LNCaP clone FGC (cell line): ENCODE results near the gene TWIST2.

Experiments used
- DNase-seq: peaks from one replicate; pipeline ENCODE4 v3.0.0-alpha.2; 2011; ENCODE audit warnings: low read depth
- H3K4me3 ChIP-seq: 2 replicates; pipeline ENCODE4 v1.5.1; 2011; ENCODE audit warnings: mild to moderate bottlenecking, low read depth, low read length, control low read depth
- TF ChIP-seq, protein P1 (sequence below): IDR thresholded peaks from 2 replicates; pipeline ENCODE4 v1.5.1; 2012; ENCODE audit warnings: mild to moderate bottlenecking; ENCODE audit not compliant: control insufficient read depth, insufficient read depth; ENCODE audit errors: extremely low read depth

TWIST2 gene

DNA sequence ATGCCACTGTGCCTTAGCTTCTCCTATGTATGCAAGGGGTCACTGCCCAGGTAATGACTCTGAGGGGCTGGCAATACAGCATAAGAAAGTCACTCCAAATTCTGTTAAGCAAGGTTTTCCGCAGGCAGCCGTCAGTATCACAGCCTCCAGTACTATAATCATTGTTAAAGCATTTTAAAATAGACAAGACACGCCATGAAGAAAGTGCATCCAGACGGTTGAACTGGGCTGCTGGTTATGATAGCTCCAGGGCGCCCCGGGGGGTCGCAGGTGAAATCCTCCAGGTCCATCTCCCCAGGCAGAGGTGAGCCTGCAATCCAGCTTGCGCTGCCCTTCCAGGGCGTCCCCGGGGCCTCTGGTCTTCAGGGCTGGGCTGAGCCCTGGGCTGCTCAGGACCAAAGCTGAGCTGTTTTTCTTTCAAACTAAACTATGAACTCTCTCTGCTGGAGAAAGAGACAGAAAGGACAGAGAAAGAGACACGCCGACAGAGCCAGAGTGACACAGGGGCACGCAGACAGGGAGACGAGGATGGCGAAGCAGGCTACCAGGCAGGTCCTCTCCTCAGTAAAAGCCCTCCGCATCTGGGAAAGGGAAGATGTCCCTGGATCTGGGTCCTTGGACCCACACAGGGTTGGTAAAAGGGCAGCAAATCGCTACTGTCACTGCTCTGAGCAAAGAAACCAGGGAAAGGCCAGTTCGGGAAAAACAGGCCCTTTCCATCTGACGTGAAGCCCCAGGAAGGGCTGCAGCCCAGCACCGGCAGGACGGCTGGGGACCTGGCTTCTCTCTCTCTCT, 2.1 kb upstream of the TWIST2 start:
- TF ChIP-seq, protein P1, sequence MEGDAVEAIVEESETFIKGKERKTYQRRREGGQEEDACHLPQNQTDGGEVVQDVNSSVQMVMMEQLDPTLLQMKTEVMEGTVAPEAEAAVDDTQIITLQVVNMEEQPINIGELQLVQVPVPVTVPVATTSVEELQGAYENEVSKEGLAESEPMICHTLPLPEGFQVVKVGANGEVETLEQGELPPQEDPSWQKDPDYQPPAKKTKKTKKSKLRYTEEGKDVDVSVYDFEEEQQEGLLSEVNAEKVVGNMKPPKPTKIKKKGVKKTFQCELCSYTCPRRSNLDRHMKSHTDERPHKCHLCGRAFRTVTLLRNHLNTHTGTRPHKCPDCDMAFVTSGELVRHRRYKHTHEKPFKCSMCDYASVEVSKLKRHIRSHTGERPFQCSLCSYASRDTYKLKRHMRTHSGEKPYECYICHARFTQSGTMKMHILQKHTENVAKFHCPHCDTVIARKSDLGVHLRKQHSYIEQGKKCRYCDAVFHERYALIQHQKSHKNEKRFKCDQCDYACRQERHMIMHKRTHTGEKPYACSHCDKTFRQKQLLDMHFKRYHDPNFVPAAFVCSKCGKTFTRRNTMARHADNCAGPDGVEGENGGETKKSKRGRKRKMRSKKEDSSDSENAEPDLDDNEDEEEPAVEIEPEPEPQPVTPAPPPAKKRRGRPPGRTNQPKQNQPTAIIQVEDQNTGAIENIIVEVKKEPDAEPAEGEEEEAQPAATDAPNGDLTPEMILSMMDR = no peak
- H3K4me3 ChIP-seq = no peak overlapping the region
- no peak for DNase-seq

DNA sequence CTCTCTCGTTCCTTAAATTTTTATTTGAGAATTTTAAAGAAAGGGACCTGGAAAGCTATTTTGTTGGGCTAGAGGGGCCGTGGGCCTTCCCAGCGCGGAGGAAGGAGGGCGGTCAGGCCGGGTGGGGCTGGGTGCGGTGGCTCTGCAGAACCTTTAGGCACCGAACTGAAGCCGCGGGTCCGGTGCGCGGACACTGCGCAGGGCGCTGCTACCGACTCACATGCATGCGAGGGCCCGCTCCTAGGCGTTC, 1.6 kb upstream of the TWIST2 start:
- TF ChIP-seq, protein P1 = no peak
- DNase-seq = no peak
- no peak overlapping the region for H3K4me3 ChIP-seq

DNA sequence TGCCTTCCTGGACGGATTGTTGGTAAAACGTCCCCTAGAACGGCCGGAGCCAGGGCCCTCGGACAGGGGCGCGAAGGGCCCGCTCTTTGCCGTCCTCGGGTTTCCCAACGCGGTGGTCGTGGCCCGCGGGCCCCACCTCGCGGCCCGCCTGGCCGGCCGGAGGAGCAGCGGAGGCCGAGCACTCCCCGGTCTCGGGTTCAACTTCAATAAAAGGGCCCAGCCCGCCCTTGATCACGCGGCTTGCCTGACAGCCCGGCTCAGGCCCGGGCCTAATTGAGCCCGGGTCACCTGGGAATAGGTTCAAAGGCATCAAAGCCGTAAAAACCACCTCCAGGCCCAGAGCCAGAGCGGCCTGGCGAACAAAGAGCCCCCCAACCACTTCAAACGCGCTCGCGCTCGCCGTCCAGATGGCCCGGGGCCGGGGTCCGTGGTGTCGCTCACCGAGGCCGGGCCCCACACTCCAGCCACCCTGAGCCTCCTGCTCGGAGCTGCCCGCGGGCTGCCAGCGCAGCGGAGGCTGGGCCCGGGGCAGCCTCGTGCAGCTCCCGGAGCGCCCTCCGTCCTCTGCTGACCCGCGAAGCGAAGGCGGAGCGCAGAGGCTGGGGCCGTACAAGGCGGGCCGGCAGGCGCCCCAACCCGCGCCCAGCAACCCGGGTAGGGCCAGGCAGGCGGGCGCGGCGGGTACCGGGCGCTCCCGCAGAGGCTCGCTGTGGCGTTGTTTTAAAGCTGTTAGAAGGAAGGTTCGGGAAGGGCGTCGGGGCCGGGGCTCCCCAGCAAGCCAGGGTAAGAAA, 1.1 kb upstream of the TWIST2 start:
- DNase-seq = no peak

DNA sequence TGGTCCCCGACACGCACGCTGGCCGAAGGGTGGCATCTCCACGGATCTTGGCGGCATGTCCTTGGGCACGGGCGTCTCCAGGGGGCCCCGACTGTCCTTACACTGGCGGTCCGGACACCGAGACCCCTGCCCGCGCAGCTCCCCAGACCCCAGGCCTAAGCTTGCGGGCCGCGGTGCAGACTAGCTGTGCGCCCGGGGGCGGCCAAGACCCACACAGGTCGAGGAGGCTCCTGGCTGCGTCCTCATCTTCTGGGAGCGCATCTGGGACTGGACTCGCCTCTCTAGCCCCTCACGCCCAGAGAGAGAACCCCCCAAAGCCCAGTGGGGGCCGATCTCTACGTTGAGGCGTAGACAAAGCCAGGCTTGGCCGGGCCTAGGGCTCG, 475 bp upstream of the TWIST2 start:
- TF ChIP-seq, protein P1 = no peak
- no peak overlapping the region for H3K4me3 ChIP-seq
- DNase-seq = no peak

More for the DNA sequence above, 1.1 kb upstream of the TWIST2 start:
- no peak overlapping the region for H3K4me3 ChIP-seq
- TF ChIP-seq, protein P1 = no peak

DNA sequence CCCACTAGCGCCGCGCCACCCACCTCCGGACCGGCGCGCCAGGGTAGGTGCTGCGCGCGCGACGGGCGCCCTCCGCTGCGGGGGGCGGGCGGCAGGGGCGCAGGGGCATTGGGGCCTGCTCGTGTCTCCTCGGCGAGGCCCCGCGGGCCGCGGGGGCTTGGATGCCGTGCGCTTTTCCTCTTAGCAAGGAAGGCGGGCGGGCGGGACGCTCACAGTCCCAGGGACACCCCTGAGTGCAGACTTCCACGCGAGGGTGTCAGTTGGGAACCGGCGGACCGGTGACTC, 748 bp downstream of the TWIST2 start:
- H3K4me3 ChIP-seq = no peak overlapping the region
- no peak for DNase-seq
- TF ChIP-seq, protein P1 = no peak

DNA sequence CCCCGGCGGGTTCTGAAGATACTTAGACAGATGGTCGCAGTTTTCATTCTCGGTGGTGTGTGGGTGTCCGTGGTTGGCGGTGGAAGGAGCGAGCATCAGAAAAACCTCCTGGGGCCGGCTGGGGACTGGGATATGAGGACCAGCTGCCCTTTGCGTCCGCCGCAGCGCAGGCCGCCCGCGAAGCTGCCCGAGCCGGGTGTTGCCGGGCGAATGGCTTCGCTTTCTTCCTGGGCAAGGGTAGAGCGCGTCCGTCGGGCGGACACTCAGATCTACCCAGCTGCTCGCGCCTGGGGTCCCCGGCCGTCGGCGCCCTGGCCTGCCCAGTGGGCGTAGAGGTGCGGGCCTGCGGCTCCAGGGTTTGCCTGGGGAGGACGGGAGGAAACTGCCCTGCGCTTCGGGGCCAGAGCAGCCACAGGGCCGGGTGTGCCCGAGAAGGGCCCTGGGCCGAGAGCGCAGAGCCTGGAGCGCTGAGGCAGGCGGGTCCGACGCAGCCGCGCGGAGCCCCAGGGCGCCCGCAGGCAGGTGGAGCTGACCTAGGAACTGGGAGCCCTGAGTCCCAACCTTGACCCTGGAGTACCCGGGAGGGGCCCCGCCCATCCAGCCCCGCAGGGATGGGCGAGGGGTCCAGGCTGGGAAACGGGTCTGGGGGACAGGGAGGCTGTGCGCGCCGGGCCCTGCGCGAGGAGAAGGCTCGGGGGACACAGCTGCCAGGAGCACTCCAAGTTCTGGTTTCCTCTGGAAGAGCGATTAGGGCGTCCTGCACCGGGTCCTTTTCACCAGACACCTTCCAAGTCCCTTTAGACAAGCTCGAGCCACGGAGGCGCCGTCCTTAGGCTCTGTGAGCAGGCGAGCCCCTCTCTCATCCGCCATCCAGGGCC, 1.3 kb downstream of the TWIST2 start:
- H3K4me3 ChIP-seq = no peak overlapping the region
- TF ChIP-seq, protein P1 = no peak
- no peak for DNase-seq
